Psoas muscle (tissue), 8 donors: ENCODE data around the gene THYN1. TPM values are rescaled to one million over a fixed set of nuclear protein-coding genes. Genes with fewer than 3 reads are reported as not detected.

Experiments used
- ATAC-seq, 4 donors: fragments of 200-7000 bp; cut with Tn5 transposase; one replicate each; pipeline ENCODE4 v1.9.1; 2020; ENCODE audit warnings: moderate library complexity in 3 of 4, mild to moderate bottlenecking in 2 of 4
- DNase-seq, 2 donors: peaks; one replicate each; pipeline ENCODE4 v3.0.0-alpha.2; 2020
- H3K27ac ChIP-seq: fragments of 200-600 bp; one replicate; pipeline ENCODE4 v1.8.0; 2022
- H3K27me3 ChIP-seq, 3 donors: fragments of 200-600 bp in 1 of 3; one replicate each; pipeline versions ENCODE4 v1.6.1 to v1.8.0; 2013 to 2022; ENCODE audit warnings: low read length in 2 of 3, mild to moderate bottlenecking in 2 of 3, moderate library complexity in 1 of 3; ENCODE audit not compliant: insufficient read depth in 3 of 3
- H3K36me3 ChIP-seq, 2 donors: fragments of 200-600 bp in 1 of 2; one replicate each; pipeline versions ENCODE4 v1.6.1 to v1.8.0; 2013 to 2022; ENCODE audit warnings: low read depth in 1 of 2, mild to moderate bottlenecking in 1 of 2, moderate library complexity in 1 of 2; ENCODE audit not compliant: insufficient read depth in 1 of 2
- H3K4me1 ChIP-seq: fragments of 200-600 bp; one replicate; pipeline ENCODE4 v1.8.0; 2022
- H3K4me3 ChIP-seq: fragments of 200-600 bp; one replicate; pipeline ENCODE4 v1.8.0; 2022; ENCODE audit warnings: mild to moderate bottlenecking
- H3K9me3 ChIP-seq: fragments of 200-600 bp; one replicate; pipeline ENCODE4 v1.8.0; 2022
- CTCF ChIP-seq: fragments of 200-600 bp; IDR thresholded peaks from one replicate; pipeline ENCODE4 v1.8.0; 2022; ENCODE audit warnings: antibody characterized with exemption
- WGBS, 3 donors: extraction: QIAGEN DNeasy Blood & Tissue Kit; methylation state at CpG; one replicate each; pipeline versions ENCODE4 v1.1.6 to v1.1.7; 2013; 5-methylcytosine and 5-hydroxymethylcytosine counted together
- intact Hi-C, 2 donors: fragments of 100-400 bp; cut with DNase I; formaldehyde crosslinking; loops; one replicate each; pipeline versions ENCODE4 v1.11.0 to v1.14.2; 2022
- polyA plus RNA-seq, 3 donors: library from polyadenylated mRNA; stranded (reverse); fragments of 200-250 nt; gene quantifications; one replicate each; pipeline ENCODE4 v1.2.3, GENCODE V29; 2013
- total RNA-seq, 4 donors: library from RNA; stranded (reverse); fragmentation: NEBNext Ultra II Directional in 2 of 4; extraction: Animal tissue kit (Norgen Biotek cat#: 25700) in 2 of 4; gene quantifications; one replicate each; pipeline versions ENCODE4 v1.2.1 to v1.2.4, GENCODE V29; 2021 to 2023
- donor health status: healthy with polysubstance abuse.
- donor health status: DM: no; HTN: no; CAD: no; lungs with moderate emphysema.
- donor health status: Bipolar disorder and iron deficiency.
- donor health status: healthy.
- donor health status: DM: yes; HTN: yes; CAD: no.
- donor health status: DM: no; HTN: no; CAD: no.
- donor health status: DM: no; HTN: no; CAD: no.
- donor health status: DM: yes; HTN: yes; CAD: no.

The THYN1 gene
- total and polyA plus RNA-seq, 7 donors = 14.9 to 33.5 (median 20.4) TPM

GRCh38 chr11:134231958-134232659 lies 21.0 kb downstream of the THYN1 start:
- Histone ChIP-seq H3K4me1 (peaks cover 3% of the 10 kb centered on the region), H3K4me3 (no peak overlapping the region), H3K27me3 (no peaks in the 10 kb centered on the region), H3K9me3 (no peaks in the 10 kb centered on the region), H3K27ac (no peak overlapping the region), H3K36me3 (peaks cover 0 to 40% of the 10 kb centered on the region in 2 donors)
- no peak for TF ChIP-seq CTCF
- WGBS, 3 donors = 73 to 76% (median 74%) methylated on average over 10 of the region's 10 CpGs
- ATAC-seq (no peak), DNase-seq (no peak)
- intact Hi-C loops = no loop called here

DNA sequence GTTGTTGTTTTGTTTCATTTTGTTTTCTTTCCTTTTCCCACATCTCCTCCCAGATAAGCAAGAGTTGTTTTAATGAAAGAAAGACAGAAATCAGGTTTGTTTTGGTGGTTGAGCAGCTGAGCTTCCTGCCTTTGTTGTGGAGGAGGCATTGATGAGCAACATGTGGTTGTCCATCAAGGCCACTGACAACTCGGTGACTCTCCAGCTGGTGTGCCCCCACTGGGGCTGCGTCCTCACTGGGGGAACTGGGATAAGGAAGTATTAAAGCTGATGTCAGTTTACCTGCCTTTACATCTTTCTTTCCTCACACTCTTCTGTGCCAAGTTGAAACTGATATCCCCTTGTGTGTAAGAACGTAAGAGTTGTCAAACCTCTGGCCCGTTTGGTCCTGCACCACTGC lies 22.8 kb downstream of the THYN1 start:
- intact Hi-C loops = no loop called here
- no peak for ATAC-seq
- Histone ChIP-seq H3K4me1 (peaks cover 20% of the 10 kb centered on the region), H3K27ac (no peak overlapping the region), H3K27me3 (no peaks in the 10 kb centered on the region), H3K36me3 (peaks cover 0 to 23% of the 10 kb centered on the region in 2 donors), H3K4me3 (no peak overlapping the region), H3K9me3 (no peaks in the 10 kb centered on the region)
- WGBS, 3 donors = 47 to 58% (median 49%) methylated on average over 4 of the region's 4 CpGs
- DNase-seq = no peak
- no peak for TF ChIP-seq CTCF

- Histone ChIP-seq H3K36me3 (peaks cover 0 to 15% of the 10 kb centered on the region in 2 donors), H3K4me3 (no peak overlapping the region), H3K27me3 (no peaks in the 10 kb centered on the region), H3K4me1 (peaks cover 20% of the 10 kb centered on the region), H3K27ac (no peak overlapping the region), H3K9me3 (no peaks in the 10 kb centered on the region)
- TF ChIP-seq CTCF = no peak
- ATAC-seq (no peak), DNase-seq (no peak)
- intact Hi-C loops = no loop called here
- WGBS, 3 donors = 74 to 80% (median 77%) methylated on average over 6 of the region's 6 CpGs
These were observed 23.9 kb downstream of the THYN1 start for GRCh38 chr11:134229126-134229790.

GRCh38 chr11:134228625-134229024 lies 24.5 kb downstream of the THYN1 start:
- Histone ChIP-seq H3K4me1 (peaks cover 20% of the 10 kb centered on the region), H3K36me3 (peaks cover 0 to 15% of the 10 kb centered on the region in 2 donors), H3K4me3 (no peak overlapping the region), H3K27ac (no peak overlapping the region), H3K9me3 (no peaks in the 10 kb centered on the region), H3K27me3 (no peaks in the 10 kb centered on the region)
- intact Hi-C loops = no loop called here
- no peak for DNase-seq
- no peak for ATAC-seq
- 81 to 85% (median 82%) methylated on average over 6 of the region's 6 CpGs for WGBS, 3 donors
- TF ChIP-seq CTCF = no peak
